Activated T-cell treated with anti-CD3 and anti-CD28 coated beads, Interleukin-2, amount 50 U/mL, for 72 hours (primary cell): Measurements from ENCODE around the gene HCAR3. TPM values are rescaled to one million over a fixed set of nuclear protein-coding genes. Genes with fewer than 3 reads are reported as not detected.
"Not testable (repeated sequence)": the region's sequence is repeated elsewhere in the genome, so short reads cannot be mapped to it uniquely, and the experiment has no call there.

Experiments
- ATAC-seq, 2 donors: fragments of 150-1000 bp; cut with Tn5 transposase; replicated peaks in 1 of 2; 2 replicates each; pipeline ENCODE4 v1.10.0; 2021; ENCODE audit warnings: moderate library complexity in 2 of 2, mild to moderate bottlenecking in 1 of 2
- DNase-seq, 2 donors: peaks; one replicate each; pipeline ENCODE4 v3.0.0; 2021 to 2022; ENCODE audit warnings: mixed read lengths in 1 of 2
- H3K27ac Mint-ChIP-seq: one replicate; pipeline ENCODE4 v1.8.0; 2022; ENCODE audit warnings: mild to moderate bottlenecking, moderate library complexity, mixed read lengths
- H3K27me3 Mint-ChIP-seq: one replicate; pipeline ENCODE4 v1.8.0; 2022; ENCODE audit warnings: low read depth, mixed read lengths
- H3K36me3 Mint-ChIP-seq, 2 donors: one replicate each; pipeline ENCODE4 v1.8.0; 2022; ENCODE audit warnings: mixed read lengths in 2 of 2, mild to moderate bottlenecking in 1 of 2; ENCODE audit not compliant: insufficient read depth in 2 of 2
- H3K4me1 Mint-ChIP-seq: one replicate; pipeline ENCODE4 v1.8.0; 2022; ENCODE audit warnings: low read depth, mixed read lengths
- H3K4me3 Mint-ChIP-seq, 2 donors: one replicate each; pipeline ENCODE4 v1.8.0; 2022; ENCODE audit warnings: mild to moderate bottlenecking in 2 of 2, mixed read lengths in 2 of 2, moderate library complexity in 2 of 2
- H3K9me3 Mint-ChIP-seq, 2 donors: one replicate each; pipeline ENCODE4 v1.8.0; 2022; ENCODE audit warnings: mixed read lengths in 2 of 2
- total RNA-seq, 2 donors: library from RNA; stranded (reverse); gene quantifications; one replicate each; pipeline ENCODE4 v1.2.3, GENCODE V29; 2022

Gene HCAR3
- total RNA-seq: not detected

DNA sequence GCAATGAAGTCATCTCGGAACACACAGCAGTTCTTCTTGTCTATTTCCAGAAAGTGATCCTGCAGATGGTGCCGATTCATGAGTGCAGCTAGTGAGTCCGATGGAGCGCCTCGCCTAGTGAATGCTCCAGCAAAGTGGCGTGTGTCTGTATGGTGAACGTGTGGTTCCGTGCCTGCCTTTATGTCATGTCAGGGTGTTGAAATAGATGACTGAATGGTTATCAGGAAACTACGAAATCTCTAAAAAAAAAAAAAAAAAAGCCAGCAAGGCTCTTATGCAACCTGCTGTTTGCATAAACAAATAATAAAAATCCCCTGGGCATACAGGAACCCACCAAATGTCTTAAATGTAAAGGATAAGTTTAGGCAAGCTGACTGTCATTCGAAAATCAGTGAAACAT is at the start of gene HCAR3:
TSS of gene HCAR3 (minus strand) at position 154 of the 400 bp plus-strand sequence. CDS start at position 80, 74 bp downstream.
- H3K9me3 Mint-ChIP-seq, DNase-seq, H3K27me3 Mint-ChIP-seq, H3K27ac Mint-ChIP-seq, H3K4me3 Mint-ChIP-seq, H3K36me3 Mint-ChIP-seq, ATAC-seq: not testable (repeated sequence)
- peaks cover 17% of the 10 kb centered on the region for H3K4me1 Mint-ChIP-seq

DNA sequence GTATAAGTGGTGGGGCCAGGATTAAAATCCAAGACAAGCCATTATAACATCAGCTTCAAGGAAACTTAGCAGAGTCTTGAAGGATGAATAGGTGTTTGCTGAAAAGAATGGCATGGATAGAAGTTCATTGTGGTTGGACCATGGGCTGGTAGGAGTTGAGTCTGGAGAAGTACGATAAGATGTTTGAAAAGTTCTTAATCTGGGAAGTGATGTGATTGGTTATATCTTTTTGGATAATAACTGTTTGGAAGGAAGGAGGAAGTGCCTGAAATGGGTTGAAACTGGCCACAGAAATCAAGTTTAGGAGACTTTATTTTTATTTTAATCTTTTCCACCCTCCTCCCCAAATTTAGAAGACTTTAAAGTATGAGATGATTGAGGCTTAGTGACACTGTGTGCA is 41.0 kb upstream of the HCAR3 start:
- Mint-ChIP-seq H3K36me3 (peaks cover 19 to 49% of the 10 kb centered on the region in 2 donors), H3K27me3 (no peaks in the 10 kb centered on the region), H3K9me3 (no peaks in the 10 kb centered on the region), H3K4me1 (peaks cover 49% of the 10 kb centered on the region), H3K27ac (peak overlapping the region; percentile 86), H3K4me3 (no peak overlapping the region)
- no peak for ATAC-seq
- DNase-seq: no peak

DNA sequence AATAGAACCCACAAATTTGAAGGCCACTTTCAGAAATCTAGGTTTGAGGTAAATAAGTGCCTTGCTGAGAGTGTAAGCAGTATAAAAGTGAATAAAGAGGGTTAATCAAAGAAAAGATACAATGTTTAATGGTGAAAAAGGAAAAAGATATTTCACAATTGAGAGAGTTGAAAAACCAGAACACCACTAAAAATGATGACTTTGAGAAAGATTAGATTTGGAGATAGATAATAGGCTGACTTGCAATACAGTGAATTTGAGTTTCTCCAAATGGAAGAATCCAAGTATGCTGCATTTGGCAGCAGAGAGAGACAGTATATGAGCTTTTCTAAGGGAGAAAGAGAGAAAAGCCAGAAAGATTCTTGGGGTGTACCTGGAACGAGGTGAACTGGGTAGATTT is 38.2 kb upstream of the HCAR3 start:
- peaks cover 19 to 44% of the 10 kb centered on the region in 2 donors for H3K36me3 Mint-ChIP-seq
- H3K4me3 Mint-ChIP-seq: peak overlapping the region in 1 of 2 donors; percentile 52
- peaks cover 65% of the 10 kb centered on the region for H3K4me1 Mint-ChIP-seq
- H3K9me3 Mint-ChIP-seq: no peaks in the 10 kb centered on the region
- DNase-seq (no peak), ATAC-seq (no peak)
- H3K27ac Mint-ChIP-seq: peak overlapping the region; percentile 93
- no peaks in the 10 kb centered on the region for H3K27me3 Mint-ChIP-seq

DNA sequence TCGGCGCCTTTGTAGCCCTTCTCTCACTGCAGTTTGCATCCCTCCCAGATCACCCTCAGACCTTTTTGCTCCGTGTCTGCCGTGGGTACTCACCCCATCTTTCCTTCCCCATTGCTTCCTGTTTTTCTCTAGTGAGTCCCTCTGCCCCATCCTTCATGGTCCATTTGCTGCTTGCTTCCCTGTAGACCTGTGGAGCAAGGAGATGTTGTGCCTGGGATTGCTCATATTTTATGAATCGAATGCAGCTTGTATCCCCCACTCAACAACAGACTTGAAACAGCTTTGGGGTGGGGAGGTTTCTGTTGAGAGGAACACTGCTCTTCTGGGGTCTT is 36.7 kb upstream of the HCAR3 start:
- ATAC-seq: no peak
- H3K27me3 Mint-ChIP-seq: no peaks in the 10 kb centered on the region
- no peaks in the 10 kb centered on the region for H3K9me3 Mint-ChIP-seq
- H3K27ac Mint-ChIP-seq: peak overlapping the region; percentile 98
- H3K36me3 Mint-ChIP-seq: peaks cover 19 to 42% of the 10 kb centered on the region in 2 donors
- no peak for DNase-seq
- peaks cover 66% of the 10 kb centered on the region for H3K4me1 Mint-ChIP-seq
- H3K4me3 Mint-ChIP-seq: peak overlapping the region; percentile 99

DNA sequence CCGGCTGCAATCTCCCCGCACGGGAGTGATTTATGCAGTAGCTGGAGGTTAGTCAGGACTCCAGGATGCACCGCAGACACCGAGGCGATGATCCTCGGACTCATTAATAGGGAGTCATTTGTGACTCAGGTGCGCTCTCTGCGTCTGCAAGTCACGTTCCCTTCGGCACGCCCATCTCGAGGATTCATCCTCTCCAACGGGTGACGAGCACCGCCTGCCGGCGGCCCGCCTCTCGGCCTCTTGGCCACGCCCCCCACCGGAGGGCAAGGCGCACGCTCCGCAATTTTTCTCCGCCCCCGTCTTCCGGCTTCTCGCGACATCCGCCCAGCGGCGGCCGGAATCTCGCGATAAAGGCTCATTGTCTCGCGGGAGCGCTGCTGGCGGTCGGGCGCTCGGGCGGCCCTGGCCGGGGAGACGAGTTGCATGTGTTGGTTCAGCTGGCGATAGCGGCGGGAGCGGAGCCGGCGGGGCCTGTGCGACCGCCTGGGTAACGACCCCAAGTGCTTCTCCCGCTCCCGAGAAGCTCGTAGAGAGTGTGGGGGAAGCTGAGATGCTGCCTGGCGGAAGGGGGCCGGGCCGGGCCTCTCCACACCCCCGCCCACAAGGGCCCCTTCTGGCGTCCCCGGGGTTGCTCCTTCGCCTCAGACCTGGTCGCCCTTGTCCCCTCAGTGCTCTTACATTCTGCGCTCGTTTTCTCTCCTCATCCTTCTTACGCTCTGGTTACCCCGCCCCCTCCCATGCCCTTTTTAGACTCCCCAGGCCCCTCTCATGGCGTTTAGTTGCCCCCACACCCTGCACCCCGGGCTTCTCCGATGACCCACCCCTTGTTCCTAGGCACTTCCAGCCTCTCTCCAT is 36.1 kb upstream of the HCAR3 start, which contains the start of gene DENR:
TSS of gene DENR (plus strand) at position 361 of the 855 bp plus-strand sequence. CDS start 878 bp downstream, outside the sequence.
- Mint-ChIP-seq H3K4me1 (peaks cover 62% of the 10 kb centered on the region), H3K27me3 (no peaks in the 10 kb centered on the region), H3K27ac (peak within 1 kb of the TSS; percentile 98), H3K9me3 (no peaks in the 10 kb centered on the region), H3K36me3 (peaks cover 19 to 38% of the 10 kb centered on the region in 2 donors), H3K4me3 (peak within 1 kb of the TSS; percentile 99)
- DNase-seq (peak; percentile 100), ATAC-seq (peak; percentile 92 to 93)

DNA sequence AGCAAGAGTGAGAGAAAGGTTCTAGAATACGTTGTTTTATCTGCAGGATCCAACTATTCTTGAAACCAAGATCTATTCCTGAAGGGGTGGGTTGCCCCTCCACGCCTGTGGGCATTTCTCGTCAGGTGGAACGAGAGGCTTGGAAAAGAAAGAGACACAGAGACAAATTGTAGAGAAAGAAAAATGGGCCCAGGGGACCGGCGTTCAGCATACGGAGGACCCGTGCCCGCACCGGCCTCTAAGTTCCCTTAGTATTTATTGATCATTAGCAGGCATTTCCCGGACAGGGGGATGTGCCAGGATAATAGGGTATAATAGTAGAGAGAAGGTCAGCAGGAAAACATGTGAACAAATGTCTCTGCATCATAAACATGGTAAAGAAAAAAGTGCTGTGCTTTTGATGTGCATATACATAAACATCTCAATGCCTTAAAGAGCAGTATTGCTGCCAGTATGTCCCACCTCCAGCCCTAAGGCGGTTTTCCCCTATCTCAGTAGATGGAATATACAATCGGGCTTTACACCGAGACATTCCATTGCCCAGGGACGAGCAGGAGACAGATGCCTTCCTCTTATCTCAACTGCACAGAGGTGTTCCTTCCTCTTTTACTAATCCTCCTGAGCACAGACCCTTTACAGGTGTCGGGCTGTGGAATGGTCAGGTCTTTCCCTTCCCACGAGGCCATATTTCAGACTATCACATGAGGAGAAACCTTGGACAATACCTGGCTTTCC is 34.3 kb upstream of the HCAR3 start:
- Mint-ChIP-seq H3K36me3 (peaks cover 10 to 23% of the 10 kb centered on the region in 2 donors), H3K4me3 (peak overlapping the region; percentile 99), H3K4me1 (peaks cover 44% of the 10 kb centered on the region)
- not testable (repeated sequence) for H3K27ac Mint-ChIP-seq, H3K27me3 Mint-ChIP-seq, DNase-seq, H3K9me3 Mint-ChIP-seq, ATAC-seq

DNA sequence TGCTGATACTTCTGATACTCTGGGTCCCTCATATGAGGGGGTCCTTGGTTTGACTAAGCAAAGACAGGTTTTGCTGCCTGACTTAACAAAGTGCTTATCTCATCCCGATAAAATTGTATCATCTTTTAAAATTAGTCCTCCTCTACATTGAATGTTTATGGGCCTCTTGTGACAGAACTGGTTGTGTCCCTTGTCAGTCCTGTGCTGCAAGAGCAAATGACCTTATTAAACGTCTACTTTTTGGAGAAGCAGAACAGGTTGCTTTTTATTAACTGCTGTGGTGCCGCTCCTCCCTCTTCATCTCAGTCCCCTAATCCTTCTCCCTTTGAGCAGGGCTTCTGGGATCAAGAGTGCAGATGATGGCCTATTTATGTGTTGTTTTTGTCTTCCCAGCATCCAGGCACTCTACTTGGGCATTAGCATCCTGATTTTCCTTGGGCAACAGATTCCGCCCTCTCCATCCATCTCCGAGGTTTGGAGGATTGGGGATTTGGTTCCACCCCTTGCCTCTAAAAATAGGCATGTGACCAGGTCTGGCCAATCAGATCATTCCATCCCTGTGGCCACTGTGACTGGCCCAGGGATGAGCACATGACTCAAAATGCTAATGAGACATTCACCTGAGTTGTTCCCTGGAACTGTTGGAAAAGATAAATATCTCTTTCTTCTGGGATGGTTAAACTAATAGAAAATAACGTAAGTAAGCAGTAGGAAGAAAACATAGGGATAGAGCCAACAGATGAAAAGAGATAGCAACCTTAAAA is 33.1 kb upstream of the HCAR3 start:
- H3K4me3 Mint-ChIP-seq: peak overlapping the region in 1 of 2 donors; percentile 12
- no peak for DNase-seq

DNA sequence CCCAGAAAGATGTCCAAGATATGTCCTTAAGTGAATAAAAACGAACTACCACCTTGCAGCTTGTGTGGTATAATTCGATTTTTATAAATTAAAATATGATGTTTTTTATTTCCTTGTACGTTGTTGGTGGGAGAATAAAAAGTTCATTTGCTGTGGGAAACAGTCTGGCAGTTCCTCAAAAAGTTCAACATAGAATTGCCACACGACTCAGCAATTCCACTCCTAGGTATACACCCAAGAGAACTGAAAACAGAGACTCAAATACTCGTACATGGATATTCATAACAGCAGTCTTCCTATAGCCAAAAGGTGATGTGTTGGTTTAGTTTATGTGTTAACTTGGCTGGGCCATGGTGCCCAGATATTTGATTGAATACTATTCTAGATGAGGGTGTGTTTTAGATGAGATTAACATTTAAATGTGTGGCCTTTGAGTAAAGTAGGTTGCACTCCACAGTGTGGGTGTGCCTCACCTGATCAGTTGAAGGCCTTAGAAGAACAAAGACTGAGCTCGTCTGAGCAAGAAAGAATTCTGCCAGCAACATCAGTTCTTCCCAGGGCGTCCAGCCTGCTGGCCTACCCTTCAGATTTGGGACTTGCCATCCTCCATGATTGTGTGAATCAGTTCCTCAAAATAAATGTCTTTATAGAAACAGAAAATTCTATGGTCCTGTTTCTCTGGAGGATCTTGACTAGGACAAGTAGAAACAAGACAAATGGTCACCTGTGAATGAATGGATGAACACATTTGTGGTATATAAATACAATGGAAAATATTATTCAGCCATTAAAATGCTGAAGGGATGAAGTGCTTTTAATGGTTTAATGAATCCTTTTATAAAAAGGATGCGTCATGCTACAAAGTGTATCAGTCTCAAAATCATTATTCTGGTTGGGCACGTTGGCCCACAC is 30.9 kb upstream of the HCAR3 start:
- no peaks in the 10 kb centered on the region for H3K9me3 Mint-ChIP-seq
- no peak overlapping the region for H3K4me3 Mint-ChIP-seq
- no peaks in the 10 kb centered on the region for H3K27me3 Mint-ChIP-seq
- no peaks in the 10 kb centered on the region for H3K36me3 Mint-ChIP-seq
- H3K4me1 Mint-ChIP-seq: peaks cover 16% of the 10 kb centered on the region
- ATAC-seq: no peak
- DNase-seq: no peak
- H3K27ac Mint-ChIP-seq: no peak overlapping the region

More for the DNA sequence above, 33.1 kb upstream of the HCAR3 start:
- no peak for ATAC-seq
- no peaks in the 10 kb centered on the region for H3K9me3 Mint-ChIP-seq
- H3K27me3 Mint-ChIP-seq: no peaks in the 10 kb centered on the region
- H3K36me3 Mint-ChIP-seq: peaks cover 7 to 15% of the 10 kb centered on the region in 2 donors
- no peak overlapping the region for H3K27ac Mint-ChIP-seq
- peaks cover 32% of the 10 kb centered on the region for H3K4me1 Mint-ChIP-seq

DNA sequence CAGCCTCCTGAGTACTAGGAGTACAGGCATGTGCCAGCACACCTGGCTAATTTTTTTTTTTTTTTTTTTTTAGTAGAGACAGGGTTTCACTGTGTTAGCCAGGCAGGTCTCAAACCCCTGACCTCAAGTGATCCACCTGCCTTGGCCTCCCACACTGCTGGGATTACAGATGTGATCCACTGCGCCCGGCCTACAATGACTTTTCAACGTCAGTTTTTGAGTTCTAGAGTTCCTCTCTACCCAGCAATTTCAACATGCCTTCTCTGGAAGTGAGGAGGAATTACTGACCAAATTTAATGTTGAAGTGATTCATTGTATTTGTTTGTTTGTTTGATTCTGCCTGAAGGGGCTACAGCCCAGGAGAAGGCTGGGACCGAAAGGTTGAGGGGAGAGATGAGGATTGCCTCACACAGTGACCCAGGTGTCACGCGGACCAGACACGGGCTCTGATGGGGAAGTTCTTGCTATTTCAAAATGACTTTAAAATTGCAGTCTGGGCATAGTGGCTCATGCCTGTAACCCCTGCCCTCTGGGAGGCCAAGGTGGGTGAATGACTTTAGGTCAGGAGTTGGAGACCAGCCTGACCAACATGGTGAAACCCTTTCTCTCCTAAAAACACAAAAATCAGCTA is 27.4 kb upstream of the HCAR3 start:
- H3K4me1 Mint-ChIP-seq: no peaks in the 10 kb centered on the region
- H3K4me3 Mint-ChIP-seq: no peak overlapping the region
- H3K27ac Mint-ChIP-seq: no peak overlapping the region
- no peaks in the 10 kb centered on the region for H3K9me3 Mint-ChIP-seq
- DNase-seq (no peak), ATAC-seq (no peak)
- no peaks in the 10 kb centered on the region for H3K27me3 Mint-ChIP-seq
- no peaks in the 10 kb centered on the region for H3K36me3 Mint-ChIP-seq

DNA sequence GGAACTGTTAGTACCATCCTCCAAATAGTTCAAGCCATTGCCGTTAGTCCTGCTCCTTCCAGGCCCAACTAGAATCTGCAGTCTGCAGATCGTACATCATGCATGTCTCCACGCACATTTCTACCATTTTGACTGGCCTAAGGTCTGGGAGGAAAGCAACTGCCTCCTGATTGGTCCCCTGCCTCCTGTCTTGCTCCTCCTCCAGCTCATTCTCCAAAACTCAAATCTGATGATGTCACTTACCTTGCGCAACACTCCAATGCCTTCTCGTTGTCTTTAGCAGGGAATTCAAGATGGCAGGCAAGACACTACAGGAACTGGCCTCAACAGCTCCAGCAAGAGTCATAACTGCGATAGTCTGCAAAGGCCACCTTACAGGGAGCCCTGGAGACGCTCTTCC is 23.7 kb upstream of the HCAR3 start:
- Mint-ChIP-seq H3K4me1 (peaks cover 5% of the 10 kb centered on the region), H3K36me3 (peaks cover 2 to 5% of the 10 kb centered on the region in 2 donors), H3K9me3 (peaks cover 0 to 3% of the 10 kb centered on the region in 2 donors), H3K4me3 (no peak overlapping the region), H3K27ac (no peak overlapping the region), H3K27me3 (no peaks in the 10 kb centered on the region)
- no peak for DNase-seq
- ATAC-seq: no peak

DNA sequence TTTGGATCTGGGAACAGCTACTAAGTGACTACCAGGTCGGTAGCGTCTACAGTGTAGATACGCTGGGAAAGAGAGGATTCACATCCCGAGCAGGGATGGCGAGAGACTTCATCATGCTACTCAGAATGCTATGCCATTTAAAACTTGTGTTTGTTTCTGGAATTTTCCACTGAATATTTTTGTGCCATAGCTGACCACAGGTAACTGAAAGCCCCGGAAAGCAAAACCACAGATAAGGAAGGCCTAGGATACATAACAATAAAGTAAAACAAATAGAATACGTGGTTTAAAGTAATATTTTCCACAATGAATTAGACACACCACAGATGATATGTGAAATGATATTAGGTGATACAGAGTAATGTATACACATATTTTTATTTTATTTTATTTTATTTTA is 22.0 kb upstream of the HCAR3 start:
- no peak for ATAC-seq

DNA sequence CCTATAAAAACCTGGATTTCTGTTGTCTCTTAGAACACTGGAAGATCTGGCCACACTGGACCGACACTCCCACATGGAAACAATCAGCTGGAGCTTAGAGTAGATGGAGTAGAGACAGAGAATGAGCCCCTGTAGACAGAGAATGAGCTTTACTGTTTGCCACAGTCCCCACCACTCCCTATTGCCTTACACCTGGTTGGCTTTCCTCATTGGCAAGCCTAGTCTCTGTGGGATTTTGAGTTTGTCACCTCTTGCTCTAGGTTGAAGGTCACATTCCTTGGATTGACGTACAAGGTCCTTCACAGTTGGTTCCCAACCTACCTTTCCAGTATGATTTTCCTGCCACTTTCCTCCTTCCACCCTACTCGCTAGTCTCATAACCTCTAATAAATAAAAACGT is 16.0 kb upstream of the HCAR3 start:
- Mint-ChIP-seq H3K4me3 (peak overlapping the region; percentile 29 to 73), H3K27me3 (peaks cover 12% of the 10 kb centered on the region), H3K27ac (peak overlapping the region; percentile 75), H3K36me3 (peaks cover 9 to 11% of the 10 kb centered on the region in 2 donors), H3K9me3 (peaks cover 0 to 7% of the 10 kb centered on the region in 2 donors), H3K4me1 (peaks cover 61% of the 10 kb centered on the region)
- DNase-seq (no peak), ATAC-seq (no peak)

More for the DNA sequence above, 22.0 kb upstream of the HCAR3 start:
- no peak overlapping the region for H3K27ac Mint-ChIP-seq
- H3K4me1 Mint-ChIP-seq: peaks cover 13% of the 10 kb centered on the region
- H3K9me3 Mint-ChIP-seq: peaks cover 0 to 3% of the 10 kb centered on the region in 2 donors
- H3K36me3 Mint-ChIP-seq: peaks cover 3 to 5% of the 10 kb centered on the region in 2 donors
- H3K27me3 Mint-ChIP-seq: no peaks in the 10 kb centered on the region
- H3K4me3 Mint-ChIP-seq: no peak overlapping the region
- no peak for DNase-seq
